Colonic mucosa (tissue), 4 donors: ENCODE data around the gene YKT6. TPM values are rescaled to one million over a fixed set of nuclear protein-coding genes. Genes with fewer than 3 reads are reported as not detected.
"Not testable (repeated sequence)": the region's sequence is repeated elsewhere in the genome, so short reads cannot be mapped to it uniquely, and the experiment has no call there.

ENCODE experiments used
- DNase-seq: peaks from one replicate; pipeline ENCODE4 v3.0.0-alpha.2; 2020
- H3K27ac ChIP-seq: fragments of 200-600 bp; one replicate; pipeline ENCODE4 v1.8.0; 2021
- H3K27me3 ChIP-seq: fragments of 200-600 bp; one replicate; pipeline ENCODE4 v1.8.0; 2021
- H3K36me3 ChIP-seq: fragments of 200-600 bp; one replicate; pipeline ENCODE4 v1.8.0; 2021
- H3K4me1 ChIP-seq: fragments of 200-600 bp; one replicate; pipeline ENCODE4 v1.8.0; 2021; ENCODE audit warnings: mild to moderate bottlenecking
- H3K4me3 ChIP-seq: fragments of 200-600 bp; one replicate; pipeline ENCODE4 v1.8.0; 2021
- H3K9ac ChIP-seq, 2 donors: one replicate each; pipeline ENCODE4 v1.7.0; 2013; ENCODE audit warnings: control low read depth in 2 of 2, low read depth in 2 of 2, low read length in 2 of 2
- H3K9me3 ChIP-seq: fragments of 200-600 bp; one replicate; pipeline ENCODE4 v1.8.0; 2021
- intact Hi-C: fragments of 100-400 bp; cut with DNase I; formaldehyde crosslinking; loops from one replicate; pipeline ENCODE4 v1.14.1; 2022
- total RNA-seq, 2 donors: library from RNA; stranded (reverse); fragmentation: NEBNext Ultra II Directional in 1 of 2; extraction: Animal tissue kit (Norgen Biotek cat#: 25700) in 1 of 2; gene quantifications; one replicate each; pipeline ENCODE4 v1.2.1, GENCODE V29; 2021
- TF ChIP-seq, protein P1 (sequence below): fragments of 200-600 bp; IDR thresholded peaks from one replicate; pipeline ENCODE4 v1.8.0; 2022; ENCODE audit warnings: antibody characterized with exemption, mild to moderate bottlenecking
- donor health status: healthy.
- donor health status: DM: no; HTN: no; CAD: no.
- donor health status: DM: no; HTN: no; CAD: no.

Gene YKT6
- total RNA-seq, 2 donors from 2014 or later: 83.0 to 103 TPM

DNA sequence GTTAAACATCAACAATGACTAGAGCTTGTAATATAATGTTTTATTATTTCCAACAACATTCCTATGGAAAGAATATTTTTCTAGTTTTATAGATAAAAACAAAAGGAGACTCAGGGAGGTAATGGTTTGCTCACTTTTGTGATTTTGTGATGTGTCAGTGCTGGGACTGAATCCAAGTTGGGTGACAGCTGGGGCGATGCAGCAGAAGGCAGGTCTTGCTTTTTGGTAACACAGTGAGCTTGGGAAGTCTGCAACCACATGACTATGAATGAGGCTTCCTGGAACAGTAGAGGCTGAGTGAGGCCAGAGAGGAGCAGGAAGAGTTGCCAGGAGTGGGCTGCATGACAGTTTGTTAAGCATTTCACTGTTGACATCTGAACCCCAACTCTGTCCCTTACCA lies 4.9 kb upstream of the YKT6 start:
- Histone ChIP-seq H3K4me1 (no peaks in the 10 kb centered on the region), H3K36me3 (no peaks in the 10 kb centered on the region)
- intact Hi-C loops: no loop called here

DNA sequence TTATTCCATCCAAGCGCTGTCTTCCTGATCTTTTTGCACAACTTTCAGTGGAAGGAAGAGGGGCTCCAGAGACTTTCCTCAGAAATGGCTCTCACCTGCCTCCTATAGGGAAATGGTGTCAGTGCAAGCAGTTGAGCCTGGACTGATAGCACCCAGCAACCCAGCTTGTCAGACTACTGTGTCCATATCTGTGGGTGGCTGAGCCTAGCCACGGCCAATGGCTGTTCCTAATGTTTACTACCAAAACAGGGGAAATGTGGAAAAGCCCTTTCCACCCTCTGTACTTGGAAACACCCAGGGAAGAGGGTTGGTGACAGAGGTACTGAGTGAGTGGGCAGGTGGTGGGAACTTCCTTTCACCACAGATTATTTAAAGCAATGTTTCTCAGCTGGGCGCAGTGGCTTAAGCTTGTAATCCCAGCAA lies 4.3 kb upstream of the YKT6 start:
- intact Hi-C loops: no loop called here
- no peaks in the 10 kb centered on the region for H3K36me3 ChIP-seq
- H3K9ac ChIP-seq: no peak overlapping the region
- H3K27me3 ChIP-seq: peaks cover 4% of the 10 kb centered on the region
- DNase-seq: peak; percentile 38
- no peak overlapping the region for H3K27ac ChIP-seq
- TF ChIP-seq, protein P1, sequence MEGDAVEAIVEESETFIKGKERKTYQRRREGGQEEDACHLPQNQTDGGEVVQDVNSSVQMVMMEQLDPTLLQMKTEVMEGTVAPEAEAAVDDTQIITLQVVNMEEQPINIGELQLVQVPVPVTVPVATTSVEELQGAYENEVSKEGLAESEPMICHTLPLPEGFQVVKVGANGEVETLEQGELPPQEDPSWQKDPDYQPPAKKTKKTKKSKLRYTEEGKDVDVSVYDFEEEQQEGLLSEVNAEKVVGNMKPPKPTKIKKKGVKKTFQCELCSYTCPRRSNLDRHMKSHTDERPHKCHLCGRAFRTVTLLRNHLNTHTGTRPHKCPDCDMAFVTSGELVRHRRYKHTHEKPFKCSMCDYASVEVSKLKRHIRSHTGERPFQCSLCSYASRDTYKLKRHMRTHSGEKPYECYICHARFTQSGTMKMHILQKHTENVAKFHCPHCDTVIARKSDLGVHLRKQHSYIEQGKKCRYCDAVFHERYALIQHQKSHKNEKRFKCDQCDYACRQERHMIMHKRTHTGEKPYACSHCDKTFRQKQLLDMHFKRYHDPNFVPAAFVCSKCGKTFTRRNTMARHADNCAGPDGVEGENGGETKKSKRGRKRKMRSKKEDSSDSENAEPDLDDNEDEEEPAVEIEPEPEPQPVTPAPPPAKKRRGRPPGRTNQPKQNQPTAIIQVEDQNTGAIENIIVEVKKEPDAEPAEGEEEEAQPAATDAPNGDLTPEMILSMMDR: peak; percentile 47
- H3K9me3 ChIP-seq: no peaks in the 10 kb centered on the region
- H3K4me3 ChIP-seq: no peak overlapping the region
- H3K4me1 ChIP-seq: no peaks in the 10 kb centered on the region

More for the DNA sequence above, 4.9 kb upstream of the YKT6 start:
- Histone ChIP-seq H3K9me3 (no peaks in the 10 kb centered on the region), H3K27me3 (peaks cover 4% of the 10 kb centered on the region), H3K9ac (no peak overlapping the region), H3K4me3 (no peak overlapping the region), H3K27ac (no peak overlapping the region)
- TF ChIP-seq, protein P1: no peak
- no peak for DNase-seq

DNA sequence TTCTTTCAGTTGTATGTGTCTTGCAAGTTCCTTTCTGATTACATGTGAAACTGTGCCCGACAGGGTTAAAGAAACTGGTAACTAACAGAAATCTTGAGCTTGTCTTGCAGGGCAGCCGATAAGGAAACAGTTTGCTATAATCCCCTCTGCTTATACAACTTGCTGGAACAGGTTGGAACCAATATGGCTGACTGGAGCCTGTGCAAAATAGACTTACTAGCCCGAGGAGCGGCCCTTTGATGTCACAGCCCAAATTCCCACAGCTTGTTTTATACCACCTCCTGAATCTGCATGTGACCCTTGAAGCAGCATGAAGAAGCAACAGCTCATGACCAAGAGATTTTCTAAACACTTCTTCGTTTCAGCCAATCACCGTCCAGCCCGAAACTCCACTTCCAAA lies 3.3 kb upstream of the YKT6 start:
- Histone ChIP-seq H3K27ac (no peak overlapping the region), H3K4me1 (peaks cover 4% of the 10 kb centered on the region), H3K36me3 (no peaks in the 10 kb centered on the region), H3K4me3 (no peak overlapping the region), H3K9me3 (no peaks in the 10 kb centered on the region), H3K27me3 (peaks cover 4% of the 10 kb centered on the region), H3K9ac (no peak overlapping the region)
- intact Hi-C loops: no loop called here
- no peak for DNase-seq
- TF ChIP-seq, protein P1: no peak

DNA sequence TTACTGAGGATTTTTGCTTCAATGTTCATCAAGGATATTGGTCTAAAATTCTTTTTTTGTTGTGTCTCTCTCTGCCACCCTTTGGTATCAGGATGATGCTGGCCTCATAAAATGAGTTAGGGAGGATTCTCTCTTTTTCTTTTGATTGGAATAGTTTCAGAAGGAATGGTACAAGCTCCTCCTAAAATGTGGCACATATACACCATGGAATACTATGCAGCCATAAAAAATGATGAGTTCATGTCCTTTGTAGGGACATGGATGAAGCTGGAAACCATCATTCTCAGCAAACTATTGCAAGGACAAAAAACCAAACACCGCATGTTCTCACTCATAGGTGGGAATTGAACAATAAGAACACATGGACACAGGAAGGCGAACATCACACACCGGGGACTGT lies 615 bp upstream of the YKT6 start:
- intact Hi-C loops, H3K4me3 ChIP-seq, H3K4me1 ChIP-seq, H3K27me3 ChIP-seq, H3K36me3 ChIP-seq, H3K9ac ChIP-seq, H3K9me3 ChIP-seq, H3K27ac ChIP-seq, DNase-seq: not testable (repeated sequence)

DNA sequence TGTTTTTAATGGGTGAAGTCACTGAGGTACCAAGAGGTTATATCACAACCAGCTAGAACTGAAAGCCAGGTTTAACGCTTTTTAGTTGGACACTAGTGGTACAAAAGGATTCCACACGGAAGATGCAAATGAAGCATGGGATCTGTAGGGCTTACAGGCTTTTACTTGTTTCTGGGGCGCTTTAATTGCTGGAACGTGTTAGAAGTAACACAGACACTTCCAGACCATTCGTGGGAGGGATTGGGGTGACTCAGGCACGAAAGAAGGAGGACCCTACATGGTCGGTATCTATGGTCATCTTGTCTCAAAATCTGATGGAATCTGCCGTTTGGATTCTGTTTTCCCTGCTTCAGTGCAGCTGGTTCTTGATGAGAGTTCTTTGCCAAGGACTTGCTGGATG lies 1.0 kb downstream of the YKT6 start:
- H3K9me3 ChIP-seq: no peaks in the 10 kb centered on the region
- TF ChIP-seq, protein P1: no peak
- peak overlapping the region; percentile 84 for H3K4me3 ChIP-seq
- peaks cover 4% of the 10 kb centered on the region for H3K27me3 ChIP-seq
- intact Hi-C loops: no loop called here
- peaks cover 14% of the 10 kb centered on the region for H3K36me3 ChIP-seq
- peaks cover 4% of the 10 kb centered on the region for H3K4me1 ChIP-seq
- DNase-seq: no peak
- no peak overlapping the region for H3K27ac ChIP-seq
- H3K9ac ChIP-seq: peak overlapping the region; percentile 66 to 94

DNA sequence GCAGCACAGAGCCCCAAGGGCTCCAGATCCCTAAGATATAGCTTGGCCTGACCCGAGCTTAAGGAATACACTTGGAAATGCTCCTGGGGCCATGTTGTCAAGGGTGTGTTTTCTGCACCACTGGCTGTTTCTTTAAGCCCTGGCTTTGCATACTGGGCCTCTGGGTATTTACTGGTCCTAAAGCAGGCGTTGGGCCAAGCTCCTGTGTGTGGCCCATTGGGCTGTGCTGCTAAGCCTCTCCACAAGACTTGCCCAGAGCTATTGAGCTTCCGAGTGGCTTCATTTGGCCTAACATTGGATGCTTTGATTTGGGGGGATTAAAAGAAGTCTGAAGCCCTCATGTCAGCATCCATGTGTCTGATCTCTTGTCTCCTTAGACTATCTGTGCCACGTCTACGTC lies 5.2 kb downstream of the YKT6 start:
- no peak overlapping the region for H3K4me3 ChIP-seq
- H3K9ac ChIP-seq: no peak overlapping the region
- TF ChIP-seq, protein P1: no peak
- H3K4me1 ChIP-seq: peaks cover 4% of the 10 kb centered on the region
- no peaks in the 10 kb centered on the region for H3K9me3 ChIP-seq
- DNase-seq: no peak
- intact Hi-C loops: no loop called here
- H3K27ac ChIP-seq: no peak overlapping the region
- peaks cover 25% of the 10 kb centered on the region for H3K36me3 ChIP-seq
- H3K27me3 ChIP-seq: no peaks in the 10 kb centered on the region
